IPS-NIHi7 (cell line): ENCODE data around the gene FRAS1.
A peak's percentile ranks its signal among the peaks of the same experiment; 100 is the strongest.
"Not testable (repeated sequence)": the region's sequence is repeated elsewhere in the genome, so short reads cannot be mapped to it uniquely, and the experiment has no call there.

Source experiments
- DNase-seq: peaks from one replicate; pipeline ENCODE4 v3.0.0; 2012; ENCODE audit warnings: mixed read lengths; ENCODE audit errors: extremely low spot score

The FRAS1 gene

GRCh38 chr4:78275450-78275849, 218.3 kb downstream of the FRAS1 start:
- not testable (repeated sequence) for DNase-seq

- DNase-seq: no peak
Measured at GRCh38 chr4:78286281-78286680, 229.2 kb downstream of the FRAS1 start.

GRCh38 chr4:78288327-78288726, 231.2 kb downstream of the FRAS1 start:
- DNase-seq: no peak

- DNase-seq: no peak
Measured at GRCh38 chr4:78291277-78291676, 234.2 kb downstream of the FRAS1 start.

GRCh38 chr4:78292341-78292740, 235.2 kb downstream of the FRAS1 start:
- no peak for DNase-seq

- no peak for DNase-seq
Measured at GRCh38 chr4:78292856-78293255, 235.7 kb downstream of the FRAS1 start.

- DNase-seq: no peak
Measured at GRCh38 chr4:78293348-78293747, 236.2 kb downstream of the FRAS1 start.

- DNase-seq: no peak
Measured at GRCh38 chr4:78293821-78294301, 236.7 kb downstream of the FRAS1 start.

- DNase-seq: no peak
Measured at GRCh38 chr4:78296261-78296660, 239.1 kb downstream of the FRAS1 start.

GRCh38 chr4:78297116-78297800, 240.1 kb downstream of the FRAS1 start:
- no peak for DNase-seq

GRCh38 chr4:78298618-78299017, 241.5 kb downstream of the FRAS1 start:
- no peak for DNase-seq

- DNase-seq: no peak
Measured at GRCh38 chr4:78299565-78299972, 242.4 kb downstream of the FRAS1 start.

- not testable (repeated sequence) for DNase-seq
Measured at GRCh38 chr4:78307263-78307662, 250.1 kb downstream of the FRAS1 start.

- DNase-seq: no peak
Measured at GRCh38 chr4:78308517-78308916, 251.4 kb downstream of the FRAS1 start.

GRCh38 chr4:78309352-78309751, 252.2 kb downstream of the FRAS1 start:
- no peak for DNase-seq

- DNase-seq: no peak
Measured at GRCh38 chr4:78310007-78310739, 253.1 kb downstream of the FRAS1 start.

- DNase-seq: no peak
Measured at GRCh38 chr4:78310740-78311115, 253.6 kb downstream of the FRAS1 start.

GRCh38 chr4:78311306-78311705, 254.2 kb downstream of the FRAS1 start:
- peak; percentile 54 for DNase-seq

GRCh38 chr4:78312989-78313753, 256.0 kb downstream of the FRAS1 start:
- DNase-seq: no peak

GRCh38 chr4:78313754-78314120, 256.6 kb downstream of the FRAS1 start:
- DNase-seq: no peak

- no peak for DNase-seq
Measured at GRCh38 chr4:78318126-78318525, 261.0 kb downstream of the FRAS1 start.

GRCh38 chr4:78320349-78320935, 263.3 kb downstream of the FRAS1 start:
- no peak for DNase-seq
